ENCODE data around the gene MMP26. TPM values are rescaled to one million over a fixed set of nuclear protein-coding genes. Genes with fewer than 3 reads are reported as not detected.

The MMP26 gene
- not detected in 2 replicates for total RNA-seq

DNA sequence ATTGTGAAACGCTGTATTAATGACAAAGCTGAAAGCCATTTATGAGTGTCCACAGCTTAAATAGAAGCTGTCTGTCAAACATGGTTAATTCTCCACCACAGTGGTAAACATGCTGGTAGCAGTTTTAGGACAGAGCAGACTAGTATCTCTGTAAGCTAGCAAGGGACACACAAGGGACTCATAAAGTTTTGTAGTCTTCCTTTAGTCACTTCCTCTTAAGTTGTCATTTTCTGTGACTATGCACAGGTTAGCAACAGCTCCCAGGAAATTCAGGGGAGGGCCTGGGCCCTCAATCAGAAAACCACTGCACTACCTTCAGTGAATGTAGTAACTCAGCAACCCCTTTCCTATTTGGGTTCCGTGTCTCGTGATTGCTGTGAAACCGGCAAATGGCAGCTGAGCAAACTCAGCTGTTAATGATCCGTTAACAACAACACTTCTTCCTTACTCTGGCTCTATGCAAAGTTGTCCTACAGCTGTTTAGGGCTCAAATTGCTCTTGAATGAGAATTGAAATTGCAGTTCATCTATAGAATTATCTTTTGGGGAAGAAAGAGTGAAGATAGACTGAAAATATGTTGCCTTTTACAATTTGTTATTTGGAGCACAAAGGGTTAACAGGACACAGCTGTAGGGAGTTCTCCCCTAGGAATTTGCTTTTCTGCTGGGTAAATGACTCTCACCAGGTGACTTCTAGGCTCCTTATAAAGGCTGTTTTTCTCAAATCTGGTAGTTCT, at the start of gene MMP26:
Gene MMP26 (plus strand): TSS at position 731 of the 736 bp plus-strand sequence.

DNA sequence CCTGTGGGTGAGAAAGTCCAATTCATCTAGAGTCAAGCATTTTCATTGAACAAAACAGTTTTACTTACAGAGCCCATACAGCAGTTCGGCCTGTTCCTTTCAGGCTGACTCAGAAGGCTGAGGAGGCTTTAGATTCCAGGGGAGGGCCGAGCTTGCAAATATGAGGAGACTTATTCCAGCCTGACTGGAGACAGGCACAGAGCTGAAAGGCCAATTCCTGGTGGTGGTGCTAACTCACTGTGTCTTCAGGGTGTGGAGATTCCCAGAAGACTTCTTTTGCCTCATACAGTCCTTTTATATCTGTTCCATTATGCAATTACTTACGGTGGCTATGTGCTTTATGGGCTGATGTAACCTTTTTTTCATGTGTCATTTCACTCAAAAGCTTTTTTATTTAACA, 7.0 kb upstream of the MMP26 start, which contains the start of gene OR51E2:
Gene OR51E2 (minus strand): TSS at position 269 of the 400 bp plus-strand sequence. CDS start 15,142 bp downstream, outside the sequence.

Other genes with a start within 250 kb of the MMP26 start
- gene OR52K1, start 222.1 kb upstream of the MMP26 start, total RNA-seq, result not detected in 2 replicates
- gene OR52M1, start 159.6 kb upstream of the MMP26 start, total RNA-seq, result not detected in 2 replicates
- not detected in 2 replicates for gene OR52I2, start 123.0 kb upstream of the MMP26 start, total RNA-seq
- not detected in 2 replicates for gene OR52I1, start 110.7 kb upstream of the MMP26 start, total RNA-seq
- gene TRIM68, start 96.6 kb upstream of the MMP26 start, total RNA-seq, result 4.1 and 6.7 TPM in 2 replicates
- not detected in 2 replicates for gene OR51D1, start 67.3 kb upstream of the MMP26 start, total RNA-seq
- not detected in 2 replicates for gene OR51E1, start 60.8 kb upstream of the MMP26 start, total RNA-seq
- gene OR51E2, start 6.9 kb upstream of the MMP26 start, total RNA-seq, result not detected in 2 replicates
- not detected in 2 replicates for gene OR51F1, start 65.2 kb downstream of the MMP26 start, total RNA-seq
- gene OR52R1, start 99.6 kb downstream of the MMP26 start, total RNA-seq, result not detected in 2 replicates
- gene OR51F2, start 116.5 kb downstream of the MMP26 start, total RNA-seq, result not detected in 2 replicates
- gene OR51S1, start 144.4 kb downstream of the MMP26 start, total RNA-seq, result not detected in 2 replicates
- not detected in 2 replicates for gene OR51T1, start 177.1 kb downstream of the MMP26 start, total RNA-seq
- not detected in 2 replicates for gene OR51A7, start 199.0 kb downstream of the MMP26 start, total RNA-seq
- not detected in 2 replicates for gene OR51G2, start 214.6 kb downstream of the MMP26 start, total RNA-seq
- not detected in 2 replicates for gene OR51G1, start 219.6 kb downstream of the MMP26 start, total RNA-seq
- gene OR51A4, start 242.8 kb downstream of the MMP26 start, total RNA-seq, result not detected in 2 replicates